OCI-LY1 (cell line): Measurements from ENCODE around the gene ZNF775.
A peak's percentile ranks its signal among the peaks of the same experiment; 100 is the strongest.

Source experiments
- H2AFZ ChIP-seq: fragments of 200-600 bp; sonication (generic), shearing (Covaris generic); 2 replicates; pipeline ENCODE4 v1.6.0; 2014; ENCODE audit warnings: antibody characterized with exemption, mild to moderate bottlenecking, low read length
- H3F3A ChIP-seq: fragments of 200-600 bp; sonication (generic), shearing (Covaris generic); 2 replicates; pipeline ENCODE4 v1.6.0; 2014; ENCODE audit warnings: mild to moderate bottlenecking, antibody characterized with exemption, low read length, moderate library complexity; ENCODE audit not compliant: insufficient read depth
- H3K27ac ChIP-seq: fragments of 200-600 bp; sonication (generic); 2 replicates; pipeline ENCODE4 v1.5.1; 2014; ENCODE audit warnings: low read length, mixed run types, mild to moderate bottlenecking, low read depth; ENCODE audit not compliant: poor library complexity, severe bottlenecking
- H3K27me3 ChIP-seq: fragments of 200-600 bp; sonication (generic); 2 replicates; pipeline ENCODE4 v1.6.0; 2014; ENCODE audit warnings: antibody characterized with exemption, mild to moderate bottlenecking, low read length, moderate library complexity; ENCODE audit not compliant: insufficient read depth
- H3K36me3 ChIP-seq: fragments of 200-600 bp; sonication (generic); 2 replicates; pipeline ENCODE4 v1.6.1; 2014; ENCODE audit warnings: mild to moderate bottlenecking, antibody characterized with exemption, low read length, moderate library complexity, mixed read lengths; ENCODE audit not compliant: insufficient read depth
- H3K4me1 ChIP-seq: fragments of 200-600 bp; sonication (generic); 2 replicates; pipeline ENCODE4 v1.5.1; 2014; ENCODE audit warnings: mild to moderate bottlenecking, low read length, moderate library complexity; ENCODE audit not compliant: insufficient read depth, severe bottlenecking
- H3K4me2 ChIP-seq: fragments of 200-600 bp; sonication (generic), shearing (Covaris generic); 2 replicates; pipeline ENCODE4 v1.6.1; 2014; ENCODE audit warnings: low read length
- H3K4me3 ChIP-seq: fragments of 200-600 bp; sonication (generic); 2 replicates; pipeline ENCODE4 v1.5.1; 2014; ENCODE audit warnings: low read length, low read depth, mild to moderate bottlenecking, mixed read lengths; ENCODE audit not compliant: poor library complexity, severe bottlenecking
- H3K79me2 ChIP-seq: fragments of 200-600 bp; shearing (Covaris generic); 2 replicates; pipeline ENCODE4 v1.6.1; 2016; ENCODE audit warnings: mixed run types, low read length, mixed read lengths; ENCODE audit not compliant: insufficient read depth
- H3K9ac ChIP-seq: fragments of 200-600 bp; sonication (generic), shearing (Covaris generic); 2 replicates; pipeline ENCODE4 v1.6.1; 2014; ENCODE audit warnings: mild to moderate bottlenecking, low read length, mixed read lengths
- H3K9me2 ChIP-seq: fragments of 200-600 bp; sonication (generic), shearing (Covaris generic); 2 replicates; pipeline ENCODE4 v1.6.1; 2014; ENCODE audit warnings: low read depth, mild to moderate bottlenecking, low read length, mixed read lengths
- H3K9me3 ChIP-seq: fragments of 200-600 bp; shearing (Covaris generic); 2 replicates; pipeline ENCODE4 v1.6.1; 2014; ENCODE audit warnings: low read length, mixed read lengths
- H4K20me1 ChIP-seq: fragments of 200-600 bp; sonication (generic), shearing (Covaris generic); 2 replicates; pipeline ENCODE4 v1.6.0; 2016; ENCODE audit warnings: mild to moderate bottlenecking, low read length; ENCODE audit not compliant: insufficient read depth
- CTCF ChIP-seq: fragments of 200-600 bp; sonication (generic), shearing (Covaris generic); IDR thresholded peaks from 2 replicates; pipeline ENCODE4 v1.5.1; 2017; ENCODE audit warnings: mild to moderate bottlenecking, antibody characterized with exemption, low read length, moderate library complexity, mixed read lengths
- EZH2 ChIP-seq: fragments of 200-600 bp; sonication (generic), shearing (Covaris generic); IDR thresholded peaks from 2 replicates; pipeline ENCODE4 v1.8.0; 2017; ENCODE audit warnings: borderline replicate concordance, mixed run types, mild to moderate bottlenecking, antibody characterized with exemption, low read length, moderate library complexity, mixed read lengths

Gene ZNF775

GRCh38 chr7:150404805-150405583, 25.9 kb downstream of the ZNF775 start:
- Histone ChIP-seq H3K9ac (peak overlapping the region; percentile 80), H3F3A (no peaks in the 10 kb centered on the region), H3K4me1 (peaks cover 45% of the 10 kb centered on the region), H3K4me2 (peak overlapping the region; percentile 81), H3K27ac (peak overlapping the region; percentile 90), H3K27me3 (no peaks in the 10 kb centered on the region), H3K4me3 (peak overlapping the region; percentile 65), H3K36me3 (peaks cover under 1% of the 10 kb centered on the region; the same call in 1 of the 2 replicates), H3K9me3 (no peaks in the 10 kb centered on the region), H3K9me2 (no peaks in the 10 kb centered on the region), H4K20me1 (no peaks in the 10 kb centered on the region), H3K79me2 (no peaks in the 10 kb centered on the region), H2AFZ (peak overlapping the region; percentile 61)
- TF ChIP-seq EZH2 = no peak
- peak; percentile 45; the same call in 1 of the 2 replicates for TF ChIP-seq CTCF

- peaks cover 45% of the 10 kb centered on the region for H3K4me1 ChIP-seq
- H3K9me3 ChIP-seq = no peaks in the 10 kb centered on the region
These were observed 26.6 kb downstream of the ZNF775 start for GRCh38 chr7:150405584-150406311.

GRCh38 chr7:150406312-150406566, 27.1 kb downstream of the ZNF775 start:
- TF ChIP-seq CTCF (no peak), EZH2 (no peak)
- H3F3A ChIP-seq = no peaks in the 10 kb centered on the region
- no peaks in the 10 kb centered on the region for H4K20me1 ChIP-seq
- peak overlapping the region; percentile 90 for H3K27ac ChIP-seq
- peaks cover 45% of the 10 kb centered on the region for H3K4me1 ChIP-seq
- H3K36me3 ChIP-seq = peaks cover 6% of the 10 kb centered on the region
- H3K79me2 ChIP-seq = no peaks in the 10 kb centered on the region
- no peak overlapping the region for H2AFZ ChIP-seq
- H3K9ac ChIP-seq = peak overlapping the region; percentile 80
- H3K27me3 ChIP-seq = no peaks in the 10 kb centered on the region
- H3K4me3 ChIP-seq = peak overlapping the region; percentile 65
- H3K9me3 ChIP-seq = no peaks in the 10 kb centered on the region
- peak overlapping the region; percentile 81 for H3K4me2 ChIP-seq
- no peaks in the 10 kb centered on the region for H3K9me2 ChIP-seq

More at GRCh38 chr7:150405584-150406311, 26.6 kb downstream of the ZNF775 start:
- no peaks in the 10 kb centered on the region for H3F3A ChIP-seq
- peak overlapping the region; percentile 90 for H3K27ac ChIP-seq
- no peaks in the 10 kb centered on the region for H3K9me2 ChIP-seq
- no peaks in the 10 kb centered on the region for H3K27me3 ChIP-seq
- H3K36me3 ChIP-seq = peaks cover 6% of the 10 kb centered on the region; the same call in 1 of the 2 replicates
- H3K79me2 ChIP-seq = no peaks in the 10 kb centered on the region
- TF ChIP-seq EZH2 (no peak), CTCF (no peak)
- no peaks in the 10 kb centered on the region for H4K20me1 ChIP-seq
- peak overlapping the region; percentile 65 for H3K4me3 ChIP-seq
- peak overlapping the region; percentile 81 for H3K4me2 ChIP-seq
- H3K9ac ChIP-seq = peak overlapping the region; percentile 80
- no peak overlapping the region for H2AFZ ChIP-seq
